ENCODE results near the gene C16orf82. TPM values are rescaled to one million over a fixed set of nuclear protein-coding genes. Genes with fewer than 3 reads are reported as not detected.

Gene C16orf82
- total RNA-seq, 1 donor from 2014 or later, result not detected

GRCh38 chr16:27103954-27104353 lies 37.2 kb downstream of the C16orf82 start:
- TF ChIP-seq CTCF (IDR thresholded peaks at IDR 0.05; ENCODE audit: insufficient read depth, low read length, poor library complexity, severe bottlenecking), result no peak
- Histone ChIP-seq H3K4me3 (ENCODE audit: low read depth, low read length) (no peak overlapping the region), H3K27me3 (ENCODE audit: control insufficient read depth, insufficient read depth, low read length) (no peaks in the 10 kb centered on the region), H3K36me3 (ENCODE audit: control insufficient read depth, insufficient read depth, low read length) (no peaks in the 10 kb centered on the region)
- DNase-seq (ENCODE audit: low read depth), result no peak

DNA sequence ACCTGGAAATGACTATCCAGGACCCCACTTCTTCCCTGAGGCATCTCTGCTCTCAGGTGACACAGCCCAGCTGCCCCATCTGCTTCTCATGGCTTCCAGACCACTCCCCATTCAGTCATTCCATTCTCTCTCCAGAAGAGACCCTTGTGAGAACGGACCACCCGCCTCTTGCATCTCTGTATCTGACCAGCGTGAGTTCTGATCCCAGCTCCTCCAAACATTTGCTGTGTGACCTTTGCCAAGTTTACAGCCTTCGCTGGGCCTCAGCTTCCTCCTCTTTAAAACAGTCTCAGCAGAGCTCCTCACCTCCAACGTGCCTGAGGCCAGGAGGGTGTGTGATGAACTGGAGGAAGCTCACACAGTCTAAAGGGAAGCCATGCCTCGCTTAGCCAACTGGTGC lies 39.6 kb downstream of the C16orf82 start:
- TF ChIP-seq CTCF (IDR thresholded peaks at IDR 0.05; ENCODE audit: insufficient read depth, low read length, poor library complexity, severe bottlenecking), result no peak
- DNase-seq (ENCODE audit: low read depth), result no peak

DNA sequence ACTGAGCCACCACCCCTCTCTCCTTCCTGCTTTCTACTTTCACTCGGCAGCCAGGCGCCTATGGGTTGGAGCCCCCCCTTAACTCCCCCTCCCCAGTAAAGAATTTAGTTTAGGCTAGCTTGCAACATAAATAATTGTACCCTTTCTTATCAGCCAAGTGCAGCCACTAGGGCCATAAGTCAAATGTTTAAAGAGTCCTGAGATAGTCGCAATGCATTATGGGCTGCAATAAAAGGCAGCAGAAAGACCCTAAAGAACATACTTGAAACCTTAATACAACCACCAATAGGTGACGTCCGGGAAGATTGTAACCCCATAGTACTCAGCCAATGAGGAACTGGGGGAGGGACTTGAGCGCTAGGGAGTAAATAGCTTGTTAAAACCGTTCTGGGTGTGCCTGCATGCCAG lies 40.5 kb downstream of the C16orf82 start:
- peaks cover 3% of the 10 kb centered on the region for H3K27me3 ChIP-seq (ENCODE audit: control insufficient read depth, insufficient read depth, low read length)
- no peaks in the 10 kb centered on the region for H3K36me3 ChIP-seq (ENCODE audit: control insufficient read depth, insufficient read depth, low read length)
- no peak for DNase-seq (ENCODE audit: low read depth)
- H3K4me3 ChIP-seq (ENCODE audit: low read depth, low read length), result no peak overlapping the region
- TF ChIP-seq CTCF (IDR thresholded peaks at IDR 0.05; ENCODE audit: insufficient read depth, low read length, poor library complexity, severe bottlenecking), result no peak

More for the DNA sequence above, 39.6 kb downstream of the C16orf82 start:
- H3K27me3 ChIP-seq (ENCODE audit: control insufficient read depth, insufficient read depth, low read length), result peaks cover 3% of the 10 kb centered on the region
- H3K4me3 ChIP-seq (ENCODE audit: low read depth, low read length), result no peak overlapping the region
- H3K36me3 ChIP-seq (ENCODE audit: control insufficient read depth, insufficient read depth, low read length), result no peaks in the 10 kb centered on the region

DNA sequence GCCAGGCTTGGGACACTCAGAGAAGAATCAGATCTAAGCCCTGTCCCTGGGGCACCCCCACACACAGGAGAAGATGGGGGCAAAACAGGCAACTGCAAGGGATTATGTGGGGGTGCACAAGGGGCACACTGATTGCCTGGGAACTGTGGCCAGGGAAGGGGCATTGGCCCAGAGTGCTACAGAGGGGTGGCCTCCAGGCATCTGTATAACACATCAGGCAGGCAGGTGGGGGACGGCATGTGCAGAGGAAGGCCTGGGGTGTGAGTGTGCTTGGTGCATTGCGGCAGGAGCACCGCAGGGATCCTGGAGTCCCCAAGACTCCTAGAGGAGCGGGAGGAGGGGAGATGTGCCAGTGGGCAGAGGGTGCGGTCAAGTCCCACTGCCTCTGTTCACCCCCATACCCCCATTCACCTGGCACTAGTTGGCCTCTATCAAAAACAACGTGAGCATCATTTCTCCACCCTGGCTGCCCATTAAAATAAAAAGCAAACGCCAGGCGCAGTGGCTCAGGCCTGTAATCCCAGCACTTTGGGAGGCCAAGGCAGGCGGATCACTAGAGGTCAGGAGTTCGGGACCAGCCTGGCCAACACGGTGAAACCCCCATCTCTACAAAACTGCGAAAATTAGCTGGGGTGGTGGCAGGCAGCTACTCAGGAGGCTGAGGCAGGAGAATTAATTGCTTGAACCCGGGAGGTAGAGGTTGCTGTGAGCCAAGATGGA lies 41.5 kb downstream of the C16orf82 start:
- no peak overlapping the region for H3K4me3 ChIP-seq (ENCODE audit: low read depth, low read length)

DNA sequence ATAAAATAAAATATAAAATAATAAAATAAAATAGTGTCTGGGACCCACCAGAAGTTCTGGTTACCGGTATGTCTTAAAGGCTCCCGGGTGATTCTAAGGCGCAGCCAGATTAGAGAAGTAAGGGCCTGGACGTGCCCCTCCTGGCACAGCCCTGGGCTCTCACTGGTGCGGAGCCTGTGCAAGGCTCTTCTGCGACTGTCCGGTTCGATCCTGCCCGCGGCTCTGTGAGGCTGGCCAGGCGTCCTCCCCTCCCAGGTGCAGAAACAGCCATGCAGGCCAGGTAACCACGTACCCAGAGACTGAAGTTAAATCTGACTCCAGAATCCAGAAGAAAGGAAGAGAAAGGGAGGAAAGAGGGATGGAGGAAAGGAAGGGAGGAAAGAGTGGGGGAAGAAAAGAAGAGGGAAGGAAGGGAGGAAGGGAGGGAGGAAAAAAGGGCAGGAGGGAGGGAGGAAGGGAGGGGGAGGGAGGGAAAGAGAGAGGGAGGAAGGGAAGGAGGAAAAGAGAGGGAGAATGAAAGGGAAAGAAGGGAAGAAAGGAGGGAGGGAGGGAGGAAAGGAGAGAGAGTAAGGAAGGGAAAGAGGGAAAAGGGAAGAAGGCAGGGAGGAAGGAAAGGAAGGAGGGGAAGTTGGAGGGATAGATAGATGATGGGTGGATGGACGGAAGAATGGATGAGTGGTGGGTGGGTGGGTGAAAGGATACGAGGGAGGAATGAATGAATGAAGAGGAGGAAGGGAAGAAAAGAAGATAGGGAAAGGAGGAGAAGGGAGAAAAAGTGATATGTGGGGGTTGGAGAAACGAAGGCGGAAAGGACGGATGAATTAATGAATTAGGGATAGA lies 42.3 kb downstream of the C16orf82 start:
- H3K27me3 ChIP-seq (ENCODE audit: control insufficient read depth, insufficient read depth, low read length), result peaks cover 3% of the 10 kb centered on the region
- H3K36me3 ChIP-seq (ENCODE audit: control insufficient read depth, insufficient read depth, low read length), result no peaks in the 10 kb centered on the region
- no peak for DNase-seq (ENCODE audit: low read depth)
- H3K4me3 ChIP-seq (ENCODE audit: low read depth, low read length), result no peak overlapping the region
- no peak for TF ChIP-seq CTCF (IDR thresholded peaks at IDR 0.05; ENCODE audit: insufficient read depth, low read length, poor library complexity, severe bottlenecking)

More for the DNA sequence above, 41.5 kb downstream of the C16orf82 start:
- no peaks in the 10 kb centered on the region for H3K36me3 ChIP-seq (ENCODE audit: control insufficient read depth, insufficient read depth, low read length)
- no peak for DNase-seq (ENCODE audit: low read depth)
- no peak for TF ChIP-seq CTCF (IDR thresholded peaks at IDR 0.05; ENCODE audit: insufficient read depth, low read length, poor library complexity, severe bottlenecking)
- H3K27me3 ChIP-seq (ENCODE audit: control insufficient read depth, insufficient read depth, low read length), result peaks cover 3% of the 10 kb centered on the region

All from kidney epithelial cell (primary cell).